HG02981 (cell line): ENCODE data around the gene MMS22L.
"Not testable (repeated sequence)": the region's sequence is repeated elsewhere in the genome, so short reads cannot be mapped to it uniquely, and the experiment has no call there.

Experiments used
- ATAC-seq: cut with Tn5 transposase; IDR thresholded peaks from one replicate; pipeline ENCODE4 v1.9.1; 2021; ENCODE audit warnings: mild to moderate bottlenecking, moderate library complexity; ENCODE audit not compliant: unreplicated experiment

MMS22L gene

GRCh38 chr6:97246842-97247241 lies 36.2 kb downstream of the MMS22L start:
- no peak for ATAC-seq

DNA sequence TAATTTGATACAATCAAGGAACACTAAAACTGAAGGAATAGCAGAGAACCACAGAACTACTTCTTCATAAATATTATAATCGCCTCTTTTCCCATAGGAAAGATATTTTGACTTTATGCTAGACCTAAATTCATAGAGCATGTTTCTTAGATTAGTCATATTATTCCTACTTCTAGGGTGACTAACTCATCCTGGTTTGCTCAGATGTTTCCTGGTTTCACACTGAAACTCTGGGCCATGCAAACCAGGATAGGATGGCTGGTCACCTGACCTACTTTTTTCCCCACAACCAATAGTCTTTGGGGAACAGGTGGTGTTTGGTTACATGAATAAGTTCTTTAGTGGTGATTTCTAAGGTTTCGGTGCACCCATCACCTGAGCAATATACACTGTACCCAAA lies 42.8 kb downstream of the MMS22L start:
- ATAC-seq = no peak

GRCh38 chr6:97231911-97232310 lies 51.1 kb downstream of the MMS22L start:
- no peak for ATAC-seq

DNA sequence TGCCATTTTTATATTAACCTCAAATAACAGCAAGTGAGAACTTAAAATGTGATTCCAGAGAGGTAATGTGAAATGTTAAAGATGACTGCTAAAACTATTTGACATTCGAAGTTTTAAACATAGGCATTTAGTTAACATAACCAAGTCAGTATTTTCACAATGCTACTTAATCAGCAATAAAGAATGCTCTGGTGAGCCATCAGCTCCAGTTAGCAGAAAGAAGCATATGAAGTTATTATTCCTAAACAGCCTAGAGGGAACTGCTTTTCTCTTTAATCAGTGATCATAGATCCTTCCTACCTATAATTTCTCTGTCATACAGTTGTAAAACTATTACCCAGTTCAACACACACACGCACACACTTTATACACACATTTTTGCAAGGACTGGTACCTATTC lies 60.1 kb downstream of the MMS22L start:
- ATAC-seq = no peak

GRCh38 chr6:97218912-97219311 lies 64.1 kb downstream of the MMS22L start:
- no peak for ATAC-seq

GRCh38 chr6:97215157-97215769 lies 67.8 kb downstream of the MMS22L start:
- ATAC-seq = no peak

GRCh38 chr6:97214671-97215070 lies 68.3 kb downstream of the MMS22L start:
- no peak for ATAC-seq

- no peak for ATAC-seq
These were observed 75.6 kb downstream of the MMS22L start for GRCh38 chr6:97207383-97207782.

DNA sequence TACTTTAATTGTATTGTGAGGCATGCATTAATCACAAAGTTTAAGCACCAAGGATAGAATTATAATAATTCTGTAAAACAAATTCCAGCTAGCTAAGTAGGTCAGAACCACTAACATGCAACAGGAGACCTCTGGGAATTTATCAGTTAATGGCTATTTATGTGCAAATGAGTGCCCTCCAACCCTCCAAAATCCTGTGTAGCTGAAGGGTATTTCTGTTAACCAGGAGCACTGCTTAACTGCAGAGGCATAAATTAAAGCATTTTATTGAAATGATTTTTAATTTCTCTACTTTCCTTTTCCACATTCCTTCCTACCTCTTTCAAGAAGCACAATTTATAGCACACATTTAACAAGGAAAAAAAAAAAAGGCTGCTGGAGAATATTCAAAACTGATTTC lies 77.0 kb downstream of the MMS22L start:
- no peak for ATAC-seq

- ATAC-seq = no peak
These were observed 79.7 kb downstream of the MMS22L start for GRCh38 chr6:97203343-97203742.

GRCh38 chr6:97198046-97198565 lies 84.9 kb downstream of the MMS22L start:
- no peak for ATAC-seq

- ATAC-seq = no peak
These were observed 87.9 kb downstream of the MMS22L start for GRCh38 chr6:97195117-97195516.

DNA sequence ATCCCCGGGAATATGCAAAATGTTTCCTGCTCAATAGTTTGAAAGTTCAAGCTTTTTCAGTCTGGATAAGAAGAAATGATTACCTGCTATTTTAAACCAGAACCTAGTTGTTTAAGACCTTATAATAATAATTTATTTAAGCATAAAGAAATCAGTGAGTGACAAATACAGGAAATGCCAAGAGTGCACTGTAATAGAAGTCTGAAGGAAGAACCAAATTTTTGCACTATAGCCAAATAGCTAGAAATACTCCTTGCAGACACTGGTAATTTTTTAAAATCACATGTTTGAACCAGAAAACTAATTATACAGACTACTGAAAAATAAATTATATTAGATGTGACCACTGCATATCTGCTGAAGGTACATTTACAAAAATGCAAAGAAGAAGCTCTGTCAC lies 93.2 kb downstream of the MMS22L start:
- ATAC-seq = no peak

DNA sequence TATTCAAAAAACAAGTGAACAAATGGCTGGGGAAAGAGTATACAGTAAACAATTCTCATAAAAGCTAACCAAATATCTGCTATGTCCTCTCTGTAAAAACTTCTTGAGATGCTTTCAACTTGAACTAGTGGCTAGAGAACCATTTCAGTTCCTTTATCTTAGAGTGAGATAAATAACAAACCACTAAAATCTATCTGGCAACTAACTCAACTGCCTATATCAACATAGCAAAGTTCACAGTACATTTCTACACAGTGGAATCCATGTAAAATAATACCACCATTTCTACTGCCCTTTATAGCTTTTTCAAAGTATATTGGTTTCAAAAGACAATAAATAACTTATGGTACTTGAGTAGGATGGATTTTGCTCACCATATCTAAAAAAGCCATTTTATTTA lies 95.1 kb downstream of the MMS22L start:
- no peak for ATAC-seq

- peak; percentile 94 for ATAC-seq
These were observed 96.5 kb downstream of the MMS22L start for GRCh38 chr6:97186416-97186999.

DNA sequence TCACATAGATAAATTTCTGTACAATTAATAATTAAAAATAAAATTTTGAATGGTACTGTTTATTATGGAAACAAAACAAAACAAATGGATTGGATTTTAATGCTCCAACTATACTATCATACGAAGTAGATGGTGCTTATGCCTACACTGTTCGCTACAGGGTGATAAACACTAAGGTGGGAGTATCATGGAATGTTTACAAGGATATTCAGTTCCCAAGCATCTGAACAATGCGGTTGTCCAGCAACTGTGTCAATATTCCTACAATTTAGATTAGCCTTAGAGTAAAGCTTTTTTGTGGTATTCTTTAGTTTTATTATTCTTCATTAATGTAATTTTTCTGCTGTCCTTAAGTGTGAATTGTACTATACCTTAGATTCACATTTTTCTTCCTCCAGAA lies 105.1 kb downstream of the MMS22L start:
- ATAC-seq = no peak

DNA sequence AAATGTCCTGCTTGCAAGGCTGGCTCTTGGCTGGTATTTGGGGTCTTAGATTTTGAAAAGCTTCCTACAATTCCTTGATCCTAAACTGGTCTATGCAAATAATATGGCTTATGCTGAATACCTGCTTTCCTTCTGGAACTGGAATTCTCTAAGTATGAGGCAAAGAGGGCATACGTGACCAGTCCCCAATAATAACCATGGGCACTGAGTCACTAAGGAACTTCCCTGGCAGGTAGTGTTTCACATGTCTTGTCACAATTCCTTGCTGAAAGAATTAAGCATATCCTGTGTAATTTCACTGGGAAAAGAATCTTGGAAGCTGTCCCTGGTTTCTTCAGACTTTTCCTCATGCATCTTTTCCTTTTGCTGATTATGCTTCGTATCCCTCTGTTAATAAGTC lies 106.5 kb downstream of the MMS22L start:
- no peak for ATAC-seq

DNA sequence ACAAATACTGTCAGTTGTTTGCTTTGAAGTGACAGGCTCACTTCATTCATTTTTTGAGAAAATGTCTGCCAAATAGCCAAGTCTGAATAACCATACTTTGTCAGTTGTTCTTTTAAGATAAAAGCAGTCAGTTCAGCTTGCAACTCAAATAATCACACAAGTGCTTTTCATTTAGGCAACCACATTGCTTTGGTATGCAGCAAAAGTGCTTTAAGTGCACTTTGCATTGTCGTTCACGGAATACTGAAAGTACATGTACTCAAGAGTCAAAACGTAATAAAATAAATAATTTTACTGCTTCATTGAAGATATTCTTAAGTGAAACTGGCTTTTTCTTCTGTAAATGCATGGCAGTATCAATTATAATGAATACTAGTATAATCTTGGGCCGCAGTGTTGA lies 107.2 kb downstream of the MMS22L start:
- ATAC-seq = no peak

DNA sequence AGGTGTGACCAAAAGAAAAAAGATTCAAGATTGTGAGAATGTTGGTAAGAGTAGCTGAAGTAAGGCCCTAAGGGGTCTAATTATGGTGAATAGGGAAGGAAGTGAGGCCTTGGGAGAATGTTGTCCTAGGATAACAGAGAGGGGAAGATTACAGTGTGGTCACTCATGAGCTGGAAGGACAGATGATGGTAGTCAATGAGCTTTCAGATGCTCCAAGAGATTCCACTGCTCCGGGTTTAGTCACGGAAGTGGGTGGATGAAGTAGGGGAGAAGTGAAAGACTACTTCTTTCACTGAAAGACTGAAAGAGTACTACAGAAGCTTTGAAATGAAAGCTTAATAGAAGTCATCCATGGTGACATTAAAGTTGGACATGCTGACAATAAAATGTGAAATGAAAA lies 108.5 kb downstream of the MMS22L start:
- ATAC-seq = no peak

DNA sequence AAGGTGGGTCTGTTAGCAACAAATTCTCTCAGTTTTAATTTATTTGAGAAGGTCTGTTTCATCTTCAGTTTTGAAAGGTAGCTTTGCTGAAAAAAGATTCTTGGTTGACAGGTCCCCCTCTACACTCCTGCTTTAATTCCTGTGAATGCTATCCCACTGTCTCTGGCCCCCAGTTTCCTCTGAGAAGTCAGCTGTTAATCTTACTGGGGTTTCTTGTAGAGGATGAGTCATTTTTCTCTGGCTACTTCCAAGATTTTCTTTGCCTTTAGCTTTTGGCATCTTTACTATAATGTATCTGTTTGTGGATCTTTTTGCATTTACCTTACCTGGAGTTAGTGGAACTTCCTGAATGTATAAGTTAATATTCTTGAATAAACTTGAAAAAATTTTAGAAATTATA lies 122.7 kb downstream of the MMS22L start:
- no peak for ATAC-seq

DNA sequence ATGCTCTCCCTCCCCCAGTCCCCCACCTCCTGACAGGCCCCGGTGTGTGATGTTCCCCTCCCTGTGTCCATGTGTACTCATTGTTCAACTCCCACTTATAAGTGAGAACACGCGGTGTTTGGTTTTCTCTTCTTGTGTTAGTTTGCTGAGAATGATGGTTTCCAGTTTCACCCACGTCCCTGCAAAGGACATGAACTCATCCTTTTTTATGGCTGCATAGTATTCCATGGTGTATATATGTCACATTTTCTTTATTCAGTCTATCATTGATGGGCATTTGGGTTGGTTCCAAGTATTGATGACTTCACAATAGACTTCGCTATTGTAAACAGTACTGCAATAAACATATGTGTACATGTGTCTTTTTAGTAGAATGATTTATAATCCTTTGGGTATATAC lies 127.6 kb downstream of the MMS22L start:
- not testable (repeated sequence) for ATAC-seq

GRCh38 chr6:97154015-97154414 lies 129.0 kb downstream of the MMS22L start:
- ATAC-seq = no peak

DNA sequence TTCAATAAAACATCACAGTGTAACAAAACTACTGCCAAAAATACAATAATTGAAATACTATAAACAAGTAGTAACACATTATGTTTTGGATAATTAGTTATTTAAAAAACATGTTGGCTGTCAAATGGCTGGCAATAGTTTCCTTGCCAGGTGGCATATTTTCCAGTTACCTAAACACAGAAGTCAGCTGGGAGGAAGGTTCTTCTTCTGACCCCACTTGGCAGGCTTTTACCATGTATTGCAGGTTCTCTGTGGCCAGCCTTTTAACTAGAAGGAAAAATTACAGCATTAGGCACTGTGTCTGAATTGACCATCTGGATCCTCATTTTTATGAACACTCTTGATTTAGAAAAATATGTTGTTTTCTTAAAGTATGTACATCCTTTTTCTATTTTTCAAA lies 131.4 kb downstream of the MMS22L start:
- no peak for ATAC-seq
